Body of pancreas (tissue), 4 donors: ENCODE data around the gene CYP1A1. TPM values are rescaled to one million over a fixed set of nuclear protein-coding genes. Genes with fewer than 3 reads are reported as not detected.
"Not testable (repeated sequence)": the region's sequence is repeated elsewhere in the genome, so short reads cannot be mapped to it uniquely, and the experiment has no call there.

Experiments used
- ATAC-seq: fragments of 150-250 bp; one replicate; pipeline ENCODE4 v1.9.1; 2016
- DNase-seq, 4 donors: peaks; one replicate each; pipeline ENCODE4 v3.0.0-alpha.2; 2019
- H3K27ac ChIP-seq, 4 donors: fragments of 200-600 bp; sonication (generic); 1 replicate in 3 of 4; 2 replicates in 1 of 4; pipeline versions ENCODE4 v1.5.1 to v1.6.1; 2016 to 2019; ENCODE audit warnings: mild to moderate bottlenecking in 1 of 4, mixed read lengths in 1 of 4, moderate library complexity in 1 of 4
- H3K27me3 ChIP-seq, 2 donors: fragments of 200-600 bp; sonication (generic); one replicate each; pipeline ENCODE4 v1.6.0; 2016; ENCODE audit warnings: mild to moderate bottlenecking in 1 of 2
- H3K36me3 ChIP-seq, 2 donors: fragments of 200-600 bp; sonication (generic); replicated peaks in 1 of 2; 2 replicates each; pipeline ENCODE4 v1.5.1; 2016; ENCODE audit warnings: low read depth in 2 of 2; ENCODE audit not compliant: insufficient read depth in 1 of 2
- H3K4me1 ChIP-seq: fragments of 200-600 bp; sonication (generic); one replicate; pipeline ENCODE4 v1.6.0; 2016
- H3K4me3 ChIP-seq, 2 donors: fragments of 200-600 bp; sonication (generic); 1 replicate in 1 of 2; 2 replicates in 1 of 2; pipeline ENCODE4 v1.5.1; 2016 to 2019
- H3K9me3 ChIP-seq, 3 donors: fragments of 200-600 bp; sonication (generic); 1 replicate in 2 of 3; 2 replicates in 1 of 3; pipeline ENCODE4 v1.5.1; 2016
- POLR2A ChIP-seq, 3 donors: fragments of 450-650 bp; IDR thresholded peaks; one replicate each; pipeline ENCODE4 v1.6.1; 2016; ENCODE audit warnings: antibody characterized with exemption in 3 of 3, mild to moderate bottlenecking in 2 of 3
- WGBS, 2 donors: methylation state at CpG; one replicate each; pipeline ENCODE4 v1.1.5; 2017; 5-methylcytosine and 5-hydroxymethylcytosine counted together
- intact Hi-C: fragments of 100-400 bp; cut with DNase I; formaldehyde crosslinking; loops from one replicate; pipeline ENCODE4 v1.15.1; 2023
- total RNA-seq, 2 donors: library from RNA; depleted of rRNA; stranded (reverse); fragments of >200 nt; gene quantifications; one replicate each; pipeline ENCODE4 v1.1.0, GENCODE V29; 2016
- TF ChIP-seq, protein P1 (sequence below), 7 experiments: fragments of 450-650 bp in 4 of 7; fragments of 200-600 bp in 3 of 7; sonication (generic) in 3 of 7; IDR thresholded peaks; one replicate each; pipeline ENCODE4 v1.5.1; 2016 to 2019; ENCODE audit warnings: antibody characterized with exemption in 7 of 7

CYP1A1 gene
- total RNA-seq, 2 donors from 2014 or later: 1.6 TPM; not detected in 1

- intact Hi-C loops: no loop called here
Observed at GRCh38 chr15:74746389-74746788, 21.1 kb upstream of the CYP1A1 start.

DNA sequence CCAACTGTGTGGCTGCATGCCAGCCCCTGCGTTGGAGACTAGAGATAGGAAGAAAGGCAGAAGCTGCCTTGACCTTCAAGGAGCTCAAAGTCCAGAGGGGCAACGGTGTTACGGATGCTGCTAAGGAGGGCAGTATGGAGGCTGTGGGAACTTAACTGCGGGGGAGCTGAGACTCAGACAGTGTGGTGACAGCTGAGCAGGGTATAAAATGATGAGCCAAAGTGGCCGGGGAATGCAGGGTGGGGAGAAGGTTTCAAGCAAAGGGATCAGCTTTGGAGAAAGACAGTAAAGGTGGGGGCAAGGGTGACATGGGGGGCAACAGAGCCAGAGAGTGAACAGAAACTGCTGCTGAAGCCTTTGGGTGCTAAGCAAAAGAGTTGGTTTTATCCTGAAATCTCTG lies 17.1 kb upstream of the CYP1A1 start:
- no peaks in the 10 kb centered on the region for H3K4me1 ChIP-seq
- H3K9me3 ChIP-seq: no peaks in the 10 kb centered on the region
- DNase-seq: no peak
- no peak overlapping the region for H3K27ac ChIP-seq
- H3K4me3 ChIP-seq: no peak overlapping the region
- intact Hi-C loops: no loop called here
- no peak for ATAC-seq
- H3K36me3 ChIP-seq: no peaks in the 10 kb centered on the region
- no peak for TF ChIP-seq POLR2A (IDR thresholded peaks at IDR 0.05)
- TF ChIP-seq, protein P1, sequence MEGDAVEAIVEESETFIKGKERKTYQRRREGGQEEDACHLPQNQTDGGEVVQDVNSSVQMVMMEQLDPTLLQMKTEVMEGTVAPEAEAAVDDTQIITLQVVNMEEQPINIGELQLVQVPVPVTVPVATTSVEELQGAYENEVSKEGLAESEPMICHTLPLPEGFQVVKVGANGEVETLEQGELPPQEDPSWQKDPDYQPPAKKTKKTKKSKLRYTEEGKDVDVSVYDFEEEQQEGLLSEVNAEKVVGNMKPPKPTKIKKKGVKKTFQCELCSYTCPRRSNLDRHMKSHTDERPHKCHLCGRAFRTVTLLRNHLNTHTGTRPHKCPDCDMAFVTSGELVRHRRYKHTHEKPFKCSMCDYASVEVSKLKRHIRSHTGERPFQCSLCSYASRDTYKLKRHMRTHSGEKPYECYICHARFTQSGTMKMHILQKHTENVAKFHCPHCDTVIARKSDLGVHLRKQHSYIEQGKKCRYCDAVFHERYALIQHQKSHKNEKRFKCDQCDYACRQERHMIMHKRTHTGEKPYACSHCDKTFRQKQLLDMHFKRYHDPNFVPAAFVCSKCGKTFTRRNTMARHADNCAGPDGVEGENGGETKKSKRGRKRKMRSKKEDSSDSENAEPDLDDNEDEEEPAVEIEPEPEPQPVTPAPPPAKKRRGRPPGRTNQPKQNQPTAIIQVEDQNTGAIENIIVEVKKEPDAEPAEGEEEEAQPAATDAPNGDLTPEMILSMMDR (IDR thresholded peaks at IDR 0.05): no peak
- 72 to 74% methylated on average over 5 of the region's 5 CpGs for WGBS, 2 donors
- no peaks in the 10 kb centered on the region for H3K27me3 ChIP-seq

More at GRCh38 chr15:74746389-74746788, 21.1 kb upstream of the CYP1A1 start:
- ATAC-seq: no peak
- Histone ChIP-seq H3K27ac (no peak overlapping the region), H3K9me3 (no peaks in the 10 kb centered on the region), H3K27me3 (no peaks in the 10 kb centered on the region), H3K36me3 (no peaks in the 10 kb centered on the region), H3K4me1 (no peaks in the 10 kb centered on the region), H3K4me3 (no peak overlapping the region)
- 49 to 55% methylated on average over 4 of the region's 4 CpGs for WGBS, 2 donors
- TF ChIP-seq, protein P1 (IDR thresholded peaks at IDR 0.05): no peak
- TF ChIP-seq POLR2A (IDR thresholded peaks at IDR 0.05): no peak
- no peak for DNase-seq

GRCh38 chr15:74738239-74738638 lies 12.9 kb upstream of the CYP1A1 start:
- ATAC-seq, H3K4me3 ChIP-seq, intact Hi-C loops, H3K4me1 ChIP-seq, H3K9me3 ChIP-seq, H3K27me3 ChIP-seq, H3K27ac ChIP-seq, DNase-seq, H3K36me3 ChIP-seq: not testable (repeated sequence)
- 58 to 63% methylated on average over 5 of the region's 5 CpGs for WGBS, 2 donors

GRCh38 chr15:74735305-74735704 lies 10.0 kb upstream of the CYP1A1 start:
- no peak overlapping the region for H3K27ac ChIP-seq
- WGBS, 2 donors: 69 to 78% methylated on average over 3 of the region's 3 CpGs
- ATAC-seq (no peak), DNase-seq (no peak)
- no peaks in the 10 kb centered on the region for H3K9me3 ChIP-seq
- H3K27me3 ChIP-seq: no peaks in the 10 kb centered on the region
- no peaks in the 10 kb centered on the region for H3K36me3 ChIP-seq
- H3K4me3 ChIP-seq: no peak overlapping the region
- TF ChIP-seq POLR2A (IDR thresholded peaks at IDR 0.05): no peak
- intact Hi-C loops: no loop called here
- no peaks in the 10 kb centered on the region for H3K4me1 ChIP-seq

- H3K9me3 ChIP-seq: no peaks in the 10 kb centered on the region
- DNase-seq (no peak), ATAC-seq (no peak)
- WGBS, 2 donors: 71 to 80% methylated on average over 3 of the region's 3 CpGs
- H3K27ac ChIP-seq: no peak overlapping the region
- no peak overlapping the region for H3K4me3 ChIP-seq
- H3K27me3 ChIP-seq: no peaks in the 10 kb centered on the region
- intact Hi-C loops: no loop called here
- no peaks in the 10 kb centered on the region for H3K4me1 ChIP-seq
- no peaks in the 10 kb centered on the region for H3K36me3 ChIP-seq
- TF ChIP-seq POLR2A (IDR thresholded peaks at IDR 0.05): no peak
- TF ChIP-seq, protein P1 (IDR thresholded peaks at IDR 0.05): no peak
Observed at GRCh38 chr15:74733269-74733668, 7.9 kb upstream of the CYP1A1 start.

- H3K36me3 ChIP-seq: no peaks in the 10 kb centered on the region
Observed at GRCh38 chr15:74732846-74733245, 7.5 kb upstream of the CYP1A1 start.

More at GRCh38 chr15:74732846-74733245, 7.5 kb upstream of the CYP1A1 start:
- no peak for TF ChIP-seq POLR2A (IDR thresholded peaks at IDR 0.05)
- TF ChIP-seq, protein P1 (IDR thresholded peaks at IDR 0.05): no peak
- no peak overlapping the region for H3K4me3 ChIP-seq
- H3K27ac ChIP-seq: no peak overlapping the region
- WGBS, 2 donors: 27 to 69% methylated on average over 1 to 5 of the region's 5 CpGs
- no peaks in the 10 kb centered on the region for H3K9me3 ChIP-seq
- no peaks in the 10 kb centered on the region for H3K4me1 ChIP-seq
- DNase-seq: no peak
- no peaks in the 10 kb centered on the region for H3K27me3 ChIP-seq
- intact Hi-C loops: no loop called here
- ATAC-seq: no peak
